Ishikawa (cell line): ENCODE data around the gene SLC27A4.

Source experiments
- CREB1 ChIP-seq: IDR thresholded peaks from 2 replicates; pipeline ENCODE4 v1.6.1; 2012; ENCODE audit warnings: low read depth
- EP300 ChIP-seq: IDR thresholded peaks from 2 replicates; pipeline ENCODE4 v1.6.1; 2012; ENCODE audit warnings: borderline replicate concordance
- MAX ChIP-seq: IDR thresholded peaks from 2 replicates; pipeline ENCODE4 v1.6.1; 2012
- TCF12 ChIP-seq: IDR thresholded peaks from 2 replicates; pipeline ENCODE4 v1.6.1; 2012; ENCODE audit warnings: low read depth
- USF1 ChIP-seq: IDR thresholded peaks from 2 replicates; pipeline ENCODE4 v1.6.1; 2012

- TF ChIP-seq MAX (no peak), CREB1 (no peak), TCF12 (no peak), USF1 (no peak), EP300 (no peak)
These were observed 46.2 kb upstream of the SLC27A4 start for GRCh38 chr9:128294142-128294541.
